ENCODE data around the gene ELF2.
A peak's percentile ranks its signal among the peaks of the same experiment; 100 is the strongest.
"Not testable (repeated sequence)": the region's sequence is repeated elsewhere in the genome, so short reads cannot be mapped to it uniquely, and the experiment has no call there.

Gene ELF2

DNA sequence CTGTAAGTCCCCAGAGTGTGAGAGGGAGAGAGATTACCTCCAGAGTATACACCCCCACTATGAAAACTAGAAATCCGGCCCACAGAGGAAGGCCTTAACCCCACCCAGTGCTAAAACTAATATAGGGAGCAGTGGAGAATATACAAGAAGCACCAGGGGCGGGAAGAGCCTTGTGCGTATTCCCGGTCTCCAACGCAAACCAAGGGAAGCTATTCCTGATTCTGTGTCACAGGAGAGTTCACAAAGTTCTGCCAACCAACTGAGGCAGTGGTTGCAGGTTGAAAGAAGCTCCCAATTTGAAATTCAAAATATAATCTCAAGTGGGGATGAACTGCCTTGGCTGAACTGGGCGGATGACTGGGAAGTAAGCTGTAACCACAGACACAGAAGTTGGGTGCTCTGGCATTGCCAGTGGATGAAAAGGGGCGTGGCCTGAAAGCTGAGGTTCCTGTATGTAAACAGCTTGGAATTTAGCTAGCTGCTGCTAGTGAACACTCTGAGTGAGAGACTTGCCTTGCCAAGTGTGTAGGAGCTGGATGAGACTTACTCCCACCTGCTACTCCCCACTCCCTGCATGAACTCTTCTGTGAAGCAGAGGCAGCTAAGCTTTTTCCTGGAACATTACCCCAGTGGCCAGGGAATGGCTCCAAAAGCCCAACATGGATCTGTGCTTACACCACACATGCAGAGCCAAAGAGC lies 32.7 kb downstream of the ELF2 start:
- peak; percentile 31 for DNase-seq (ENCODE audit: low spot score)

DNA sequence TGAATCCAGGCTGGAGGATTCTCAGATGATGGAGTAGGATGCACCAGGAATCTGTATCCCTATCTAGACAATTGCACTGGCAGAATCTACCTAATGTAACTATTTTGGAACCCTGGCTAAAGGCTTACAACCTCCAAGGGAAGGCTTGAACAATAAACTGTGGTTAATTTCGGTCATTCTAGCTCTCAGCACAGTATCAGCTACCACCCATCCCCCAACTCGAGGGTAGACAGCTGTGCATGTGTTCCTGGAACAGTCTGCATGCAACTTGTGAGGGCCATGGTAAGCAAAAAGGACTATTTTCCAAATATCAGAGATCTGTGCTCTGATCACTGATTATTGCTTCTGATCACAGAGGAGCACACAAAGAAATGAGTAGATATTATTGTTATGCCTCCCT lies 34.0 kb downstream of the ELF2 start:
- no peak for DNase-seq (ENCODE audit: low spot score)

DNA sequence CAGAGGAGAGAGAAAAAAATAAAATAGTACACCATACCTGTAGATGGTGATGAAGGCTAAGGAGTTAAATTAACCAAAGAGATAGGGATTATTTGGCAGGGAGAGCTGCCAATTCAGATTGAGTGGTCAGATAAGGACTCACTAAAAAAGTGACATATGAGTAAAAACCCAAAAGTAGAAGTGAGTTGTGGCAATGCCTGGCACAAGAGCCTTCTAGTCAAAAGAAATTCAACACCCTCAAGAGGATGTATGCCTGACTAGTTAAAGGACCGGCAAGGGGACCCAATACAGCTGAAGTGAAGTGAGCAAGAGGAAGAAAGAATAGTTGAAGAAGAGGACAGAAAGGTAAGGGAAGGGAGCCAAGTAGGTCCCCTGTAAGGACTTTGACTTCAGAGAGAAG lies 34.9 kb downstream of the ELF2 start:
- DNase-seq (ENCODE audit: low spot score): no peak

DNA sequence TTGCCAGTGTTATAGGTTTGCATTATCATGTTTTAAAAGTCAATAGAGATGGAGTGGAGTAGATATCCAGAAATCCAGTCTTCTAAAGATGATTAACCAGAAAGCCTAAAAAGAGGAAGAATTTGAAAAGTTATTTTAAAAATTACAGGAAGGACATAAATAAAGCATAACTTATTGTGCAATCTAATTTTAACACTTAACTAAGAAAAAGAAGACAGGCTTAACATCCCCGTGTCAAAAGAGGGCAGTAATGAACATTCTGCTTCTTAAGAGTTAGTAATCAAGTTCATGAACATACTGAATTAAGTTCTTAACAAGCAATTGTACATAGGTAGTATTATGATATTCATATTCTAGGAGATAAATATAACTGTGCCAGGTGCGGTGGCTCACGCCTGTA lies 39.3 kb downstream of the ELF2 start:
- no peak for DNase-seq (ENCODE audit: low spot score)

DNA sequence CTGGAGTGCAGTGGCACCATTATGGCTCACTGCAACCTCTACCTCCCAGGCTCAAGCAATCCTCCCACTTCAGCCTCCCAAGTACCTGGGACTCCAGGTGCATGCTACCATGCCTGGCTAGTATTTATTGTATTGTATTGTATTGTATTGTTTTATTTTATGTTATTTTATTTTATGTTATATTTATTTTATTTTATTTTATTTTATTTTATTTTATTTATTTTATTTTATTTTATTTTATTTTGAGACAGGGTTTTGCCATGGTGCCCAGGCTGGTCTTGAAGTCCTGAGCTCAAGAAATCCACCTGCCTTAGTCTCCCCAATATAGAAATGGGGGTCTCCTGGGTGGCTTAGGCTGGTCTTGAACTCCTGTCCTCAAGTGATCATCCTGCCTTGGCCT lies 42.6 kb downstream of the ELF2 start:
- DNase-seq (ENCODE audit: low spot score): no peak

DNA sequence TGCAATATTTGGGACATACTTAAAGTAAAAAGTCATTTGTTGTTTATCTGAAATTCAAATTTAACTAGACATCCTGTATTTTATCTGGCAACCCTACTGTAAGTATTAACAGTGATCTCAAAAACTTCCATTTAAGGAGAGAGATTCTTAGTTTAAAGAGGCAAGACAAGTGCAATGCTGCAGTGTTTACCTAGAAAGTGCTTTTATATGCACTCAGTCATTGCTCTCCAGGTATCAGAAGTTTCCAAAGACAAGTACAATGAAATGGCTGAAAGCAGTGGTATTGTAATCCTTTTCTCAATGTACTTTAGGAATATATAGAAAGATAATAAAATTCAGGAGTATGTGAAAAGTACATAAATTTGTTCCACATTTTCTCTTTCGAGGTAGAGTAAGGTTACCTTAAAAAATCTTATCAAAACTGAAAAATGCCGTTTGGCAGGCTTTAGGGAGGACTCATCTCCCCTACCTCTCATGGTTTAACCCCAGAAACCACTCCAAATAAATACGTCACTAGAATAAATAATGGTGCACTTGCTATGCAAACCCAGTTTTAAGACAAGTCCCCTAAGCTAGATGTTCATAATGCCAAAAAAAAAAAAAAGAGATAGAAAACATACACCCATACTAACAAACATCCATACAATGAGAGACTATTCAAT lies 45.7 kb downstream of the ELF2 start:
- no peak for DNase-seq (ENCODE audit: low spot score)

DNA sequence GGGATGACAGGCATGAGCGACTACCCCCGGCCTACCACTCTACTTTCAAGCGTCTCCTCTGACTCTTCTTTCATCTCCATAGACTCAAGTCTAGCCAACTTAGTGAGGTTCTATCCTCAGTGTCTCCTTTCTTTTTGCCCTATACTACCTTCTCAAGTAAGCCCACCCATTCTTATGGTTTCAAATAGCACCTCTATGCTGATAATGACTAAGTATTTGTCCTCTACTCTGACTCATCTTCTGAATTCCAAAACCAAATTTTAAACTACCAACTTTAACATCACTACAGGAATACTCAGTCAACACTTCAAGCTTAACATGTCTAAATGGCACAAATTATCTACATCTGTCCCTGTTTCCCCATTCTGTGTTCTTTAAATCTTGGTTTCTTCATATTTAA lies 47.8 kb downstream of the ELF2 start:
- DNase-seq (ENCODE audit: low spot score): peak; percentile 9

DNA sequence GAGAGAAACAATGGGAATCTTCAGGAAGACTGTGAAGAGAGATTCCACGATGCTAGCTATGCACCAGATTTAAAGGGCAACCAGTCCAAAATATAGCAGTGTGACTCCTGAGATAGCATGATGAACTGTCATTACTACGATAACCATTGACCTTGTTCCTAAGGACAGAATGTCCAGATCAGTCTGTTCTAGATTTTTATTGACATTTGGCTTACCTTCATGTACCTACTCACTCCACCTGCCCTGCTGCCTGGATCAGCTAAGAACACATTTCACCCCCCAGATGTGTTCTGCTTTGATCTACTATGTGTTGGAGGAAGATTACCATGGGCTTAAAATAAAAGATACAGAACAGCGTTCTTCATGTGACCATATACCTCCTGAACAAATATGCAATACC lies 50.1 kb downstream of the ELF2 start:
- no peak for DNase-seq (ENCODE audit: low spot score)

DNA sequence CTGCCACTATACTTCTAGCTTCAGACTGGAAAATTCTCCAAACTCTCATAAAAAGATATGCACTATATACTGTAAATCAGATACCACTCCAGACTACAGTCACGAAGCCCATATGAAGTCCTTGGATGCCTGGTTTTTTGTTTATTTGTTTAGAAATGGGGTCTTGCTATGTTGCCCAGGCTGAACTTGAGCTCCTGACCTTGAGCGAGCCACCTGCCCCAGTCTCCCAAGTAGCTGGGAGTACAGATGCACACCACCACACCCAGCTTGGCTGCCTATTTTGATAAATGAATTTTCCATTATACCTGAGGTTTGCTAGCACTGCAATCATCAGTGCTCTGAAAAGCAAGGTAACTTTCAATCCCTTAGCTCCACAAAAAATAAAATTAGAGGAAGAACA lies 53.1 kb downstream of the ELF2 start:
- no peak for DNase-seq (ENCODE audit: low spot score)

DNA sequence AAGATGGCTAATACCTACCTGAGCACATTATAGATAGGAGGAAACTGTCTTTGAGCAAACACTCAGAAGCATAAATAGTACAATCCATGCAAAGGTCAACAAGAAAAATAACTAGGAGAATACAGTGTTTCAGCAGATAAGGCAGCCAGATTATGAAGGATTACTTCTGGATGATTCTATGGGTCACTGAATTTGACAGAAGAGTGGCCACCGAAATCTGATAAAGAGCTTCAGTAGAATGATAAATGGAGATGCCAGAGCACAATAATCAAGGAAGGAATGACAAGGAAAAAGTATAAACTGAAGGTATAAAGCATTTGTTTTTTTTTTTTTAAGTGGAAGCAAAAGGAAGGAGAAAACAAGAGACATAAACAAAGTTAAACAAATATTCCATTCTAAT lies 58.7 kb downstream of the ELF2 start:
- DNase-seq (ENCODE audit: low spot score): no peak

DNA sequence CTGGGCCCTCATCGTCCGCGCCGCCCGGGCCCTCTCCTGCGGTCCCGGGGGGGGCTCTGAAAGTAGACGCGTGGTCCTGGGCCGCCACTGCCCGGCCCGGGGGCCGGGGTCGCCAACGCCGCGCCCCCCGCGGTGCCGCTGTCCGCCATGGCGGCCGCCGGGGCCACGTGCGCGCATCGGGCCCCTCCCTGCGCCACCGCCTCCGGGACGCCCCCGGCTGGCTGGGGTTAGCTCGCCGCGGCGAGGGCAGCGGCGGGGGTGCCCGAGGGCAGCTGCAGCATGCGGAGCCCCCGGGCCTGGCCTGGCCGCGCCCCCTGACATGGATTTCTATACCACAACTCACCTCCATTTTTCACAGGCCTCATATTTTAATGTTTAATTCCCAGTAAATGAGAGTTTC lies 61.8 kb downstream of the ELF2 start:
- no peak for DNase-seq (ENCODE audit: low spot score)

DNA sequence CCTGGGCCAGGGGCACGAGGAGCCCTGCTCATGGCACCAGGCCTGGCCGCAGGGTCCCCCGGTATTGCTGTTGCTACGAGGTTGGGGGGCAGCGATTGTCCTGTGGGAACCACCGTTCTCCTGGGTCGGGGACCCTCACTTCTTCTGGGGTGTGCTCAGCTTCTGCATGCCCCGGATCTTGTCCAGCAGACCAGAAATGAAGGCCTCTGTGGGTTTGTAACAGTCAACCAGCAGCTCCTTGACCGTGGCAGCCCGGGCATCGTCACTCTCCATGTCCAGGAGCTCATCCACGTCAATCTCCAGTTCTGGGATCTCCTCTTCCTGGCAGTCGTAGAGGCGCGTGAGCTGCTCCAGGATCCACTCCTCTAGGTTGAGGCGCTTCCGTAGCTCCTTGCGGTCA lies 62.2 kb downstream of the ELF2 start:
- not testable (repeated sequence) for DNase-seq (ENCODE audit: low spot score)

DNA sequence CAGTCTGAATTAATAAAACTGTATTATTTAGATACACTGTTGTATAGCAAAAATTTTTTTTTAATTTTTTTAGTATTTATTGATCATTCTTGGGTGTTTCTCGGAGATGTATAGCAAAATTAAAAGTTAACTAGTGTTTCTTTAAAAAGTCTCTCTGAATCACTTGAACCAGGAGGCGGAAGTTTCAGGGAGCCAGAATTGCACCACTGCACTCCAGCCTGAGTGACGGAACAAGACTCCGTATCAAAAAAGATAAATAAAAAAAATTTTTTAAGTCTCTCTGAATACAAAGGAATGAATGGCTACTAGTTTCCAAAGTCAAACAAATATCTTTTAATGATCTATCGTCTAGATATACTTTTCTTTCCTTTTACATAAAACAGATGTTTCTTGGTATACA lies 64.4 kb downstream of the ELF2 start:
- no peak for DNase-seq (ENCODE audit: low spot score)

DNA sequence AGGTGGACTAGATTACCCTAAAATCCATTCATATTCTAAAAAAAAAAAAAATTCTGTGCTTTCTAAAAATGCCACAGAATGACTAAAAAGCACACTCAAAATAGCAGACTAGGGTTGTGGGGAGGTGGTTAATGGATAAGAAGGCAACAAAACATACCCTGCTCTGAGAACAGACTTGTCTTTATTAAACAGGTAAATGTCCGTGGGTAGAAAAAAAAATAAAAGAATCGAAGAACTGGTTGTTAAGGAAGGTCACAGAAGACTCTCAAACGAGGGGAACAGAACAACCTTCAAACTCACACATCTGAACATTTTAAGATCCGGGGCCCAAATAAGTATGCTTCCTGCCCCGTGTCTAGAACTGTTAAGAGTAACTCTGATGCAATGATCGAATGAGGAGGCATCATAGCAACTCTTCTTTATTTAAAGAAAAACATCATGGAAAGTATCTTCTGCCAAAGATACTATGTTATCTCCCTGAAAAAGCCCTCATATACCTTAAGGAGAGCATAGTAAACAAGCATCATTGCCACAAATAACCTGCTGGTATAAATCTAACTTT lies 68.4 kb downstream of the ELF2 start:
- DNase-seq (ENCODE audit: low spot score): no peak

DNA sequence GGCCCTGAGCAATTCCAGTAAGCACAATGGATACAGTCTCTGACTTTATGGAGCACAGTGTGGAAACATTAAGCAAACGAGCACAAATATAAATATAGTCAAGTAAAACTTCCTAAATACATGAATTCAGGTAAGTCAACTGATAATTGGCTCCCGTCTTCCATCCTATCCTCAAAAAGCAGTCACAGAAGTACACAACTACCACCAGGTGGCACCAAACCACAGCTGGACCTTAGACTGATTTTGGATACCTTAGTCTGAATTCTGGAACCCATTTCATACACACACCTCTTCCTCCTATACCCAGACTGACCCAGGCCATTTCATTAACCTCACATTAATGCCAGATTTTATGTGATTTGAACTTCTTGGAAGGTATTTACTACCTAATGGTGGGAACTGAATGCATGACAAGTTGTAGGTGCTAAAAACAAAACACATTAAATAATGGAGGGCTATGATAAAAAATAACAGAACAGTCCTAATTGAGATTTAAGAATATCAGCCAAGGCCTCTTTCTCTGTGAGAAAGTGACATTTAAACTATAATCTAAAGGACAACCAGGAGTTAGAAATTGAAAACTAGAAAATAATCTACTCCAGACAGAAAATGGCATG lies 77.5 kb downstream of the ELF2 start:
- peak; percentile 76 for DNase-seq (ENCODE audit: low spot score)

DNA sequence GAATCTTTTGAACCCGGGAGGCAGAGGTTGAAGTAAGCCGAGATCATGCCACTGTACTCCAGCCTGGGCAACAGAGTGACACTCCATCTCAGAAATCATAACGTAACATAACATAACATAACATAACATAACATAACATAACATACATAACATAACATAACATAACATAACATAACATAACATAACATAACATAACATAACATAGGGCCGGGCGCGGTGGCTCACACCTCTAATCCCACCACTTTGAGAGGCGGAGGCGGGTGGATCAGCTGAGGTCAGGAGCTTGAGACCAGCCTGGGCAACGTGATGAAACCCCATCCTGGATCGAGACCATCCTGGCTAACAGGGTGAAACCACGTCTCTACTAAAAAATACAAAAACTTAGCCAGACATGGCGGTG lies 84.7 kb downstream of the ELF2 start:
- no peak for DNase-seq (ENCODE audit: low spot score)

DNA sequence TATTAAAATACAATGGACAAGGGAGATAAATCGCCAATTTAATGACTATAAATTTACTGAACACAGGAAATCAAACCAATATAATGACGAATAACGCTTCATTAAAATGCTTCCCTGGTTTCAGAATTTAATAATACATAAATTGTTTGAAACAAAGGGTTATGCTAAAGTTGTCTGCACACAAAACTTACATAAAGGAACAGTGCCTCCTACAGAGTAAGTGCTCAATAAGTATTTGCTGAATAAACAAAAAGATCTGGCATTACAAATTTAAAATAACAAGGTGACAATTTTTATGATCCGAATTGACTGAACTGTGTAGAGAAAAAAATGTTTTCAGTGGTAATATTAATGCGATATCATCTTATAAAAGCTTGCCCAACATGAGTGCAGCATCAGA lies 91.9 kb downstream of the ELF2 start:
- no peak for DNase-seq (ENCODE audit: low spot score)

DNA sequence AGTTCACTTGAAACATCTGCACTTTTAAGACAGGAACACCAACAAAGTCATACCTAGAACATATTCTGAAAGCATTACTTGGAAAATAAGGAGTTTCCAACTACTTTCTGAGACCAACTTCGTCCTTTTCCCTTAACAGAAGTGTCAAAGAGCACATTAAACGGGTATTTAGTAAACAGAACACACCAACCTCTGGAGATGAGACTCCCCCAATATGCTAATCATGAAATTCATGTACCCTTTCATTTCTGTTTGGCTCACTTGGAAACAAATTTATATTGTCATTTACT lies 92.3 kb downstream of the ELF2 start:
- no peak for DNase-seq (ENCODE audit: low spot score)

DNA sequence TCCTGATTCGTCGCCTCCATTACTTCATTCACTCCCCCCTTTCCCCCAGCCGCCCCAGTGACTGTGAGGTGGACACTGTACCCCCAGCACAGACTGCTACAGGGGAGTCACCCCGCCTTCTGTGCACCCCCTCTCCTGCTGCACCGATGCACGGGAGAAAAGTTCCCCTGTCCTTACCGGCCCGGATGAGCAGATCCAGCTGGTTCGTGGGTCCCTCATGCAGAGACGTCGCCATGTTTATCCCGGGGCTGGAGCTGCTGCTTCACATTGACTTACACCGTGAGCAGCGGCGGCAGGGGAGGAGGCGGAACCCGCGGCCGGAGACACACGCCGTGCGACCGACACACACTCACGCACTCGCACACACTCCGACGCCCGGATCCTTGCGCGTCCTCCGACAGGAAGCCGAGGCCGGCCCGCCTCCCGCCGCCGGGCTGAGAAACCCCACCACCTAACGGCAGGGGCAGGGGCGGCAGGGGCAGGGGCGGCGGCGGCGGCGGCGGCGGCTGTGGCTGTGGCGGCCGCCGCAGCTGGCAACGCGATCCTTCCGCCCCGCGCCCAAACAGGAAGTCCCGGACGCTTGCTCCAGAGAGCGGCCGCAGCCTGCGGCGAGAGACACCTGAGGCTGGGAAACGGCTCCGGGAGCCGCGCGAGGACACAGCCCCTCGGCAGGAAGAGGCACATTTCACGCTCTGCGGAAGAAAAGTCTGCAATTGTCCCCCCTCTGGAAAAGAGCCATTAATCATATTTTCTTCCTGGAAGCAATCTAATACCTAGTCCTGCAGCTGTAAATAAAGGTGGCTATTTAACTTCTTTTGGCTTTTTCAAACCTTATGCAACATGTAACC lies 92.8 kb downstream of the ELF2 start:
- DNase-seq (ENCODE audit: low spot score): peak; percentile 88

DNA sequence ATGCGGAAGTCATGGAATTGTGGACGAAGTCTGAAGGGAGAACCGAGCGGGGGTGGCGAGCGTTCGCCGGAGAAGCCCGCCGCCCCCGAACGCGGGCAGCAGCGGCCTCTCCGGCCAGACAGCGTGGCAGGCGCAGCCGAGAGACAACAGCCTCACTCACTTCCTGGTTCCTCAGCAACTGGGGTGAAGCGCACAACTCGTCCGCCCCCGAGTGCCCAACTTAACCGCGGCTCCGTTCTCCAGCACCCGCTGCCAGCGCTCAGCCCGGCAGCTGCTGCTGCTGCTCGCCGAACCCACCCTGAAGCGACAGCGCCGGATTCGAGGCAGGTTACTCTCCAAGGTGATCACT lies 93.4 kb downstream of the ELF2 start:
- peak; percentile 80 for DNase-seq (ENCODE audit: low spot score)

DNA sequence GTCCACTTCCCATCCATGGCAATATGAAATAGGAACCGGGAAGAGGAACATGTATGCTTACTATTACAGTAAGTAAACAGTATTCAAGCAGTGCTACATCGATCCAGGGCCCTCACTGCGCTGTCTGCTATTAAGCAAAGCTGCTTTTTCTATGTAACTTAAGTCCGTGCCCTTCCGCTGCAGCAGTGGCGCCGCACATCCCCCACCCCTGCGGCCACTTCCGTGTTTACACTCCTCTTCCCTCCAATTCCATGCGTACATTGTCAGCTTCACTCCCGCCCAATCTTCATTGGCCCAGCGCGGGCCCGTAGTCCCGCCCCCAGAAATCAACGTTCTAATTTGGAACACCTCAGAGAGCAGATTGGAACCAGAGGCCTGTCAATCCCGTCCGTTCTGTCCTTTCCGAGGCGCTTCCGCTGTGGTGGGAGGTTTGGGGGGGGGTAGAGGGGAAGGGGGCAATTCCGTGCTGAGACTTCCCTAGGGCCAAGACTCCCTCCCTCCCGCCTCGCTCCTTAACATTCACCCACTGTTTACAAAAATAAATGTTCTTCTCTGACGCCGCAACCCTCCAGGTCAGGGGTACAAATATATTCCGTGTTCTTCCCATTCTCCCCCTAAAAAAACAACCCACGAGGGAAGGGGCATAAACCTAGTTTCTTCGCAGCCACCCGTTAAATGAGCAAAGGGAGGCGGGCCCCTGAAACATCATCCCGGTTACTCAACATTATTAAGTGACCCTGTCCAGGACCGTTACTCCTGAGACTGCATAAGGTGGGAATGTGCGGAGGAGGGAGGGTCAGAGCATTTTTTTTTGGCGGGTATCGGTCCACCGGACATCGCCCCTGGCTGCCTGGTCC lies 94.0 kb downstream of the ELF2 start:
- DNase-seq (ENCODE audit: low spot score): peak; percentile 94

DNA sequence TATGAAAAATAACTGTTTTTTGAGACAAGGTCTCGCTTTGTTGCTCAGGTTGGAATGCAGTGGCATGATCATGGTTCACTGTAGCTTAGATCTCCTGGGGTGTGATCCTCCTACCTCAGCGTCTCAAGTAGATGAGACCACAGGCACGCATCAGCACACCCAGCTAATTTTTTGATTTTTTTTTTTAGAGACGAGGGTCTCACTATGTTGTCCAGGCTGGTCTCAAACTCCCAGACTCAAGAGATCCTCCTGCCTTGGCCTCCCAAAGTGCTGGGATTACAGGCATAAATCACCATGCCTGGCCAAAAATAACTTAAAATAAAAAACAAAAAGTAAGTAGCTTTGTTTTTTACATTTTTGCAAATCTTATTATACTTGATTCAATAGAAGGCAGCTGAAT lies 98.1 kb downstream of the ELF2 start:
- DNase-seq (ENCODE audit: low spot score): no peak

All from AG20443 (cell line).